Muscle of arm (tissue), 12 donors: ENCODE measurements around the gene KCNMA1. TPM values are rescaled to one million over a fixed set of nuclear protein-coding genes. Genes with fewer than 3 reads are reported as not detected.

Experiments used
- DNase-seq: peaks from one replicate; pipeline ENCODE4 v3.0.0-alpha.2; 2013
- polyA plus RNA-seq, 12 donors: library from polyadenylated mRNA; unstranded; fragments of 120-200 nt; gene quantifications; one replicate each; pipeline ENCODE4 v1.2.1, GENCODE V29; 2013; ENCODE audit not compliant: insufficient read length in 12 of 12

Gene KCNMA1
- polyA plus RNA-seq, 12 donors: 12.3 to 20.1 (median 16.4) TPM; not detected in 1

GRCh38 chr10:77163670-77164348 is 473.8 kb downstream of the KCNMA1 start:
- no peak for DNase-seq

GRCh38 chr10:77162697-77163096 is 474.9 kb downstream of the KCNMA1 start:
- DNase-seq: no peak

GRCh38 chr10:77160679-77161078 is 476.9 kb downstream of the KCNMA1 start:
- no peak for DNase-seq

GRCh38 chr10:77159538-77160110 is 478.0 kb downstream of the KCNMA1 start:
- DNase-seq: no peak

- DNase-seq: no peak
These were observed 478.9 kb downstream of the KCNMA1 start for GRCh38 chr10:77158666-77159065.

- DNase-seq: no peak
These were observed 480.2 kb downstream of the KCNMA1 start for GRCh38 chr10:77157248-77158019.

- DNase-seq: no peak
These were observed 481.2 kb downstream of the KCNMA1 start for GRCh38 chr10:77156406-77156879.

GRCh38 chr10:77152256-77152655 is 485.4 kb downstream of the KCNMA1 start:
- DNase-seq: no peak

- no peak for DNase-seq
These were observed 486.2 kb downstream of the KCNMA1 start for GRCh38 chr10:77151408-77151807.

- DNase-seq: no peak
These were observed 487.9 kb downstream of the KCNMA1 start for GRCh38 chr10:77149706-77150105.

GRCh38 chr10:77149001-77149400 is 488.6 kb downstream of the KCNMA1 start:
- no peak for DNase-seq

- DNase-seq: no peak
These were observed 489.7 kb downstream of the KCNMA1 start for GRCh38 chr10:77147871-77148270.

- no peak for DNase-seq
These were observed 490.8 kb downstream of the KCNMA1 start for GRCh38 chr10:77146712-77147336.

- no peak for DNase-seq
These were observed 493.0 kb downstream of the KCNMA1 start for GRCh38 chr10:77144656-77145055.

GRCh38 chr10:77139252-77140160 is 498.1 kb downstream of the KCNMA1 start:
- peak; percentile 28 for DNase-seq

- DNase-seq: no peak
These were observed 499.1 kb downstream of the KCNMA1 start for GRCh38 chr10:77138541-77138940.

GRCh38 chr10:77135555-77135954 is 502.1 kb downstream of the KCNMA1 start:
- no peak for DNase-seq

- no peak for DNase-seq
These were observed 506.4 kb downstream of the KCNMA1 start for GRCh38 chr10:77131214-77131613.

- DNase-seq: no peak
These were observed 510.4 kb downstream of the KCNMA1 start for GRCh38 chr10:77127243-77127642.

- DNase-seq: no peak
These were observed 512.4 kb downstream of the KCNMA1 start for GRCh38 chr10:77125231-77125630.

GRCh38 chr10:77123330-77123729 is 514.3 kb downstream of the KCNMA1 start:
- DNase-seq: no peak
